Natural killer cell (primary cell): Measurements from ENCODE around the gene DMRT1. TPM values are rescaled to one million over a fixed set of nuclear protein-coding genes. Genes with fewer than 3 reads are reported as not detected.

Experiments
- ATAC-seq, 3 donors: fragments of 150-1000 bp in 2 of 3; fragments of 200-7000 bp in 1 of 3; cut with Tn5 transposase; 1 replicate in 1 of 3; 2 replicates in 2 of 3; pipeline ENCODE4 v1.10.0; 2021; ENCODE audit warnings: mild to moderate bottlenecking in 2 of 3, moderate library complexity in 2 of 3
- DNase-seq, 2 donors: peaks; one replicate each; pipeline versions ENCODE4 v3.0.0 to v3.0.0-alpha.2; 2013 to 2021; ENCODE audit warnings: mixed read lengths in 1 of 2
- H3K27ac ChIP-seq: one replicate; pipeline ENCODE4 v1.5.1; 2013; ENCODE audit warnings: mild to moderate bottlenecking, low read length
- H3K27me3 ChIP-seq: one replicate; pipeline ENCODE4 v1.6.1; 2013; ENCODE audit warnings: low read length; ENCODE audit not compliant: control insufficient read depth, insufficient read depth
- H3K36me3 ChIP-seq: one replicate; pipeline ENCODE4 v1.6.1; 2013; ENCODE audit warnings: low read length; ENCODE audit not compliant: control insufficient read depth, insufficient read depth
- H3K4me1 ChIP-seq: one replicate; pipeline ENCODE4 v1.6.1; 2013; ENCODE audit warnings: low read length; ENCODE audit not compliant: control insufficient read depth, insufficient read depth
- H3K4me3 ChIP-seq: one replicate; pipeline ENCODE4 v1.5.1; 2013; ENCODE audit warnings: low read length
- H3K9me3 ChIP-seq: one replicate; pipeline ENCODE4 v1.6.1; 2013; ENCODE audit warnings: low read length; ENCODE audit not compliant: control insufficient read depth, insufficient read depth
- H3K27ac Mint-ChIP-seq, 2 donors: one replicate each; pipeline ENCODE4 v1.8.0; 2022; ENCODE audit warnings: mild to moderate bottlenecking in 2 of 2, mixed read lengths in 2 of 2, moderate library complexity in 1 of 2
- H3K27me3 Mint-ChIP-seq, 2 donors: one replicate each; pipeline ENCODE4 v1.8.0; 2022; ENCODE audit warnings: low read depth in 2 of 2, mixed read lengths in 2 of 2
- H3K36me3 Mint-ChIP-seq: one replicate; pipeline ENCODE4 v1.8.0; 2022; ENCODE audit warnings: mixed read lengths
- H3K4me1 Mint-ChIP-seq, 2 donors: one replicate each; pipeline ENCODE4 v1.8.0; 2022; ENCODE audit warnings: mixed read lengths in 2 of 2
- H3K4me3 Mint-ChIP-seq: one replicate; pipeline ENCODE4 v1.8.0; 2022; ENCODE audit warnings: mild to moderate bottlenecking, moderate library complexity, mixed read lengths
- H3K9me3 Mint-ChIP-seq, 2 donors: one replicate each; pipeline ENCODE4 v1.8.0; 2022; ENCODE audit warnings: mixed read lengths in 2 of 2
- CTCF ChIP-seq: fragments of 200-600 bp; IDR thresholded peaks from one replicate; pipeline ENCODE4 v1.8.0; 2022; ENCODE audit warnings: antibody characterized with exemption
- WGBS: methylation state at CpG from one replicate; pipeline ENCODE4 v1.1.7; 2013; ENCODE audit warnings: missing lambda C conversion rate; ENCODE audit not compliant: insufficient coverage; 5-methylcytosine and 5-hydroxymethylcytosine counted together
- intact Hi-C: fragments of 100-400 bp; cut with micrococcal nuclease; formaldehyde crosslinking; loops from one replicate; pipeline ENCODE4 v1.14.2; 2022
- total RNA-seq, 4 donors: library from RNA; stranded (reverse); fragments of 120-200 nt in 1 of 4; gene quantifications; one replicate each; pipeline versions ENCODE4 v1.2.3 to v1.2.4, GENCODE V29; 2013 to 2022

The DMRT1 gene
- total RNA-seq, 3 donors from 2014 or later (not counting 1 experiment from before 2014, with no cell fraction given), result not detected

GRCh38 chr9:818958-819357, 22.5 kb upstream of the DMRT1 start:
- Histone ChIP-seq H3K4me3 (no peak overlapping the region), H3K4me1 (peaks cover 2% of the 10 kb centered on the region), H3K9me3 (no peaks in the 10 kb centered on the region), H3K27me3 (peaks cover 2% of the 10 kb centered on the region), H3K27ac (no peak overlapping the region), H3K36me3 (no peaks in the 10 kb centered on the region)
- H3K4me1 Mint-ChIP-seq, result peaks cover 0 to 5% of the 10 kb centered on the region in 2 donors
- 39% methylated on average over 2 of the region's 3 CpGs for WGBS
- DNase-seq, result no peak
- H3K27me3 Mint-ChIP-seq, result peaks cover 10 to 13% of the 10 kb centered on the region in 2 donors
- TF ChIP-seq CTCF, result no peak
- H3K4me3 Mint-ChIP-seq, result no peak overlapping the region
- H3K9me3 Mint-ChIP-seq, result no peaks in the 10 kb centered on the region
- no peaks in the 10 kb centered on the region for H3K36me3 Mint-ChIP-seq
- H3K27ac Mint-ChIP-seq, result no peak overlapping the region
- intact Hi-C loops, result no loop called here
- no peak for ATAC-seq

GRCh38 chr9:826500-827280, 14.8 kb upstream of the DMRT1 start:
- intact Hi-C loops, result no loop called here
- Mint-ChIP-seq H3K36me3 (no peaks in the 10 kb centered on the region), H3K4me3 (no peak overlapping the region), H3K4me1 (no peaks in the 10 kb centered on the region), H3K9me3 (no peaks in the 10 kb centered on the region), H3K27me3 (peaks cover 0 to 5% of the 10 kb centered on the region in 2 donors), H3K27ac (no peak overlapping the region)
- Histone ChIP-seq H3K4me1 (no peaks in the 10 kb centered on the region), H3K36me3 (no peaks in the 10 kb centered on the region), H3K4me3 (no peak overlapping the region), H3K9me3 (no peaks in the 10 kb centered on the region), H3K27ac (no peak overlapping the region), H3K27me3 (no peaks in the 10 kb centered on the region)
- no peak for TF ChIP-seq CTCF
- WGBS, result 83% methylated on average over 23 of the region's 26 CpGs
- DNase-seq (no peak), ATAC-seq (no peak)

GRCh38 chr9:840343-840742, 1.2 kb upstream of the DMRT1 start:
- 41% methylated on average over 7 of the region's 7 CpGs for WGBS
- Histone ChIP-seq H3K4me3 (no peak overlapping the region), H3K36me3 (no peaks in the 10 kb centered on the region), H3K4me1 (no peaks in the 10 kb centered on the region), H3K9me3 (no peaks in the 10 kb centered on the region), H3K27ac (no peak overlapping the region), H3K27me3 (peaks cover 25% of the 10 kb centered on the region)
- Mint-ChIP-seq H3K27ac (no peak overlapping the region), H3K27me3 (peaks cover 33 to 34% of the 10 kb centered on the region in 2 donors), H3K4me1 (no peaks in the 10 kb centered on the region), H3K4me3 (no peak overlapping the region), H3K36me3 (no peaks in the 10 kb centered on the region), H3K9me3 (no peaks in the 10 kb centered on the region)
- intact Hi-C loops, result no loop called here
- ATAC-seq, result no peak
- TF ChIP-seq CTCF, result no peak
- no peak for DNase-seq
